HG02571 (cell line): ENCODE measurements around the gene ZNF771.
"Not testable (repeated sequence)": the region's sequence is repeated elsewhere in the genome, so short reads cannot be mapped to it uniquely, and the experiment has no call there.

Experiments used
- ATAC-seq: cut with Tn5 transposase; IDR thresholded peaks from one replicate; pipeline ENCODE4 v1.9.1; 2021; ENCODE audit warnings: mild to moderate bottlenecking, moderate library complexity; ENCODE audit not compliant: unreplicated experiment

The ZNF771 gene

DNA sequence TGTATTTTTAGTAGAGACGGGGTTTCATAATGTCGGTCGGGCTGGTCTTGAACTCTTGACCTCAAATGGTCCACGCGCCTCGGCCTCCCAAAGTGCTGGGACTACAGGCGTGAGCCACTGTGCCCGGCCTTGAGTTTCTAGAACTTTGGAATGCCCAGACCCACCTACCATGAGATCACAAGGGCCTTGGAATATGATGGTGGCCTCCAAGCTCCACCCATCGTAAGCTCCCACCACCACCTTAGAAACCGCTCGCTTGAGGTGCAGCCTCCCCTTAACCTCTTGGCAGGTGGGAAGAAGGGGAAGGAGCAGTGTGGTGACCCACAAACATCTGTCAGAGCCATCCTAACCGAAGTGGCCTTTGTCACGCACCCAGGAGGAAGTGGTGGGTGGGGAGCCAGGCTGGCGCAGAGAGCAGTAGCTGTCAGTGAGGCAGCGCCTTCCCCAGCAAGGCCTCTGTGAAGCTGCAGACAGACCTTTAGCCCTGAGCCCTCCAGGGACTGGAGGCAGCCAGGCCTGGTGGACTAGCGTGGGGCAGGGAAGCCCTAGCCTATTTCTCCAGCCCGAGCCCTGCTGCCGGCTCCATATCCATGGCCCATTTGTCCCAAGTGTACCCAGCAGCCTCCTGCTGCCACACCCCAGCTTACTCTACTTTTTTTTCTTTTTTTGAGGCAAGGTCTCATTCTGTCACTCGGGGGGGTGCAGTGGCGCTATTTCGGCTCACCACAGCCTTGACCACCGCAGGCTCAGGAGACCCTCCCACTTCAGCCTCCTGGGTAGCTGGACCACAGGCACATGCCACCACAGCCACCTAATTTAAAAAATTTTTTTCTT lies 51.4 kb downstream of the ZNF771 start:
- ATAC-seq: peak; percentile 72

DNA sequence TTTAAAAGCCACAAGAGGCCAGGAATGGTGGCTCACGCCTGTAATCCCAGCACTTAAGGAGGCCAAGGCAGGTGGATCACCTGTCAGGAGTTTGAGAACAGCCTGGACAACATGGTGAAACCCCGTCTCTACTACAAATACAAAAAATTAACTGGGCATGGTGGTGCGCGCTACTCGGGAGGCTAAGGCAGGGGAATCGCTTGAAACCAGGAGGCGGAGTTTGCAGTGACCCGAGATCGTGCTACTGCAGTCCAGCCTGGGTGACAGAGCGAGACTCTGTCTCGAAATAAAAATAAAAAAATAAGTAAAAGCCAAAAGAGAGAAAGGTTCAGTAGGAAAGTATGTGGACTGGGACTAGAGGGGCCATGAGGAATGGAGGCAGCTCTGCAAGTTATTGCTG lies 52.0 kb downstream of the ZNF771 start:
- no peak for ATAC-seq

DNA sequence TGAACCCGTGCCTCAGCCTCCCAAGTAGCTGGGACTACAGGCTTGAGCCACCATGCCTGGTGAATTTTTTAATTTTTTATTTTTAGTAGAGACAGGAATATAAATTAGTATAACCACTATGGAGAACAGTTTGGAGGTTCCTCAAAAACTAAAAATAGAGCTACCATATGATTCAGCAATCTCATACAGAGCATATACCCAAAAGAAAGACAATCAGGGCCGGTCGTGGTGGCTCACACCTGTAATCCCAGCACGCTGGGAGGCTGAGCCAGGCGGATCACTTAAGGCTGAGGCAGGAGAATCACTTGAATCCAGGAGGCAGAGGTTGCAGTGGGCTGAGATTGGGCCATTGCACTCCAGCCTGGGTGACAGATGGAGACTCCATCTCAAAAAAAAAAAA lies 54.0 kb downstream of the ZNF771 start:
- not testable (repeated sequence) for ATAC-seq

DNA sequence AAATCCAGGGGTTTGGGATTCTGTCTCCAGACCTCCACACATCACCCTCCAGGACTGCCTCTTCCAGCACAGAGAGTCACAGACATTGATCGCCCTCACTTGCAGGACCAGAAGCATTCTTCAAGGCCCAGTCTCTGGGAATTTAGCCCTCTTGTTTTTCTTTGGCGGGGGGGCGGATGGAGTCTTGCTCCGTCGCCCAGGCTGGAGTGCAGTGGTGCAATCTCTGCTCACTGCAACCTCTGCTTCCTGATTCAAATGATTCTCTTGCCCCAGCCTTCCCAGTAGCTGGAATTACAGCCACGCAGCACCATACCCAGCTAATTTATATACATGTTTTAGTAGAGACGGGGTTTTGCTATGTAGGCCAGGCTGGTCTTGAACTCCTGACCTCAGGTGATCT lies 56.7 kb downstream of the ZNF771 start:
- no peak for ATAC-seq
